BLaER1 (cell line): ENCODE data around the gene THAP11.

Experiments
- H3K27ac ChIP-seq: shearing (Covaris generic); formaldehyde crosslinking; 2 replicates; pipeline ENCODE4 v1.8.1; 2022
- H3K27me3 ChIP-seq: shearing (Covaris generic); formaldehyde crosslinking; 2 replicates; pipeline ENCODE4 v1.8.1; 2022
- H3K36me3 ChIP-seq: shearing (Covaris generic); formaldehyde crosslinking; 2 replicates; pipeline ENCODE4 v1.8.1; 2022
- H3K4me1 ChIP-seq: shearing (Covaris generic); formaldehyde crosslinking; 2 replicates; pipeline ENCODE4 v1.8.1; 2022
- H3K4me2 ChIP-seq: shearing (Covaris generic); formaldehyde crosslinking; 2 replicates; pipeline ENCODE4 v1.8.1; 2022
- H3K4me3 ChIP-seq: shearing (Covaris generic); formaldehyde crosslinking; 2 replicates; pipeline ENCODE4 v1.8.1; 2022
- H3K9ac ChIP-seq: shearing (Covaris generic); formaldehyde crosslinking; 2 replicates; pipeline ENCODE4 v1.8.1; 2022
- H3K9me3 ChIP-seq: shearing (Covaris generic); formaldehyde crosslinking; 2 replicates; pipeline ENCODE4 v1.8.1; 2022
- H4K20me1 ChIP-seq: shearing (Covaris generic); formaldehyde crosslinking; 2 replicates; pipeline ENCODE4 v1.8.1; 2022
- Cebpa-rat ChIP-seq: shearing (Covaris generic); IDR thresholded peaks from 2 replicates; pipeline ENCODE4 v1.8.1; 2022

THAP11 gene

DNA sequence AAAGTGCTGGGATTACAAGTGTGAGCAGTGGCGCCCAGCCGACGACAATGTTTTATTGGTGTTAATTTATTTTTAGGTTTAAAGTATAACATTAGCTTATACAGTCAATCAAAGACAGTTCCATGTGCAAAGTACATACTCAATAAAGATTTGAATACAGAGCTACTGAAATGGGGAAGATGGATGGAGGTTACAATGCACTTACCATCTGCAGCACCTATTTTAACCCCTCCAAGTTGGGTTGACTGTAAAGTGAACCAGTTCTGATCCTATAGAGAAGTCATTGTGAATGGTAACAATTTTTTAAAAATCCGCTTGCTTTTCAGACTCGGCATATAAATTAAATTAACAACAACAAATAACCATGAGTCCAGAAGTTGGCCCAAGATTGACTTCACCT is 50.3 kb downstream of the THAP11 start:
- peak overlapping the region; percentile 100 for H3K4me3 ChIP-seq
- peak overlapping the region; percentile 99 for H3K9ac ChIP-seq
- H4K20me1 ChIP-seq, result peaks cover 24% of the 10 kb centered on the region
- no peak overlapping the region for H3K27ac ChIP-seq
- TF ChIP-seq Cebpa-rat, result no peak
- H3K27me3 ChIP-seq, result no peaks in the 10 kb centered on the region
- peaks cover 21% of the 10 kb centered on the region for H3K4me1 ChIP-seq
- peak overlapping the region; percentile 79 for H3K4me2 ChIP-seq
- H3K9me3 ChIP-seq, result no peaks in the 10 kb centered on the region
- peaks cover 21% of the 10 kb centered on the region for H3K36me3 ChIP-seq

DNA sequence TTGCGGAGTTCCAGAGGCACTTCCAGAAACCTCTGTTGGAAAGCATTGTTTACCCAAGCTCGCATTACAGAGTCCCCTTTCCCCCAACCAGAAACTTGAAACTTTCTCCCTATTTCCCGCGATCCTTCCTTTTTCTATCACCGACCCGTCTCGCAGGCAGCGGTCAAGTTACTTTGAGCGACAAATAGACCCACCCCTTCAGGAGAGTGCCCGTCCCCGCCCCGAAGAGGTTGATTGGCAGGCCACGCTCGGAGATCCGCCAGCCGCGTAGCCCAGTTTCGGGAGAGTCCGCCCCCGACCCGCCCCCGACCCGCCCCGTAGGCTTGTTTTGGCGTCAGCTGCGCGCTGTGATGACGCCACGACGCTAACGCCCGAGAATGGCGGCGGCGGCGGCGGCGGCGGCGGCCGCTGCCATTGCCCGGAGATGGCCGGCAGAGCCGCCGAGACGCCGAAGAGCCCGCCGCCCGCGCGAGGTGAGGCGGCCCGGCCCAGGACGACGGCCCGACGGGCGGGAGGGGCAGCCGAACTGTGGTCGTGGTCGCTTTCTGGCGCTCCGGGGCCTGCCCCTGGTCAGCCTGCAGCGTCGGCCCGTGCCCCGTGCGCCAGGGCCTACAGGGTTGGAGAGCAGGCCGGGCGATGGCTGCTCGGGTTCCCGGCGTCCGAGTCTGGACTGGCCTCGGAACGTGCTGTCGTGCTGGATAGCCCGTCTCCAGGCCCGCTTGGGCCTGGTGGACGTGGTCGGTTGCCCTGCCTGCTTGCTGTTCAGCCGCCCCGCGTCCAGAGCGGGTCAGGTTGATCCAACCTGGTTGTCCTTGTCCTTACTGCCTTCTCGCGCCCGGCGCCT is 51.0 kb downstream of the THAP11 start, which contains the start of gene PSKH1:
Gene PSKH1, plus strand, starts transcription at position 356 of the 844 bp plus-strand sequence. CDS start 15,496 bp downstream, outside the sequence.
- no peak for TF ChIP-seq Cebpa-rat
- Histone ChIP-seq H4K20me1 (peaks cover 32% of the 10 kb centered on the region), H3K27me3 (no peaks in the 10 kb centered on the region), H3K27ac (peak within 1 kb of the TSS; percentile 97), H3K4me3 (peak within 1 kb of the TSS; percentile 100), H3K4me1 (peaks cover 21% of the 10 kb centered on the region), H3K4me2 (peak within 1 kb of the TSS; percentile 83), H3K9me3 (no peaks in the 10 kb centered on the region), H3K9ac (peak within 1 kb of the TSS; percentile 99), H3K36me3 (peaks cover 21% of the 10 kb centered on the region)
